AG04450 (cell line): ENCODE measurements around the gene MMD. TPM values are rescaled to one million over a fixed set of nuclear protein-coding genes. Genes with fewer than 3 reads are reported as not detected.
A peak's percentile ranks its signal among the peaks of the same experiment; 100 is the strongest.
"Not testable (repeated sequence)": the region's sequence is repeated elsewhere in the genome, so short reads cannot be mapped to it uniquely, and the experiment has no call there.

Source experiments
- CTCF ChIA-PET: fragments of 300-600, 350-600 bp; formaldehyde crosslinking; extraction: SDS; loops from one replicate; lab custom pipeline; 2022; ENCODE audit warnings: antibody characterized with exemption, inconsistent platforms; lab: Charles Lee
- POLR2A ChIA-PET: fragments of 350-600 bp; formaldehyde crosslinking; extraction: SDS; loops from one replicate; lab custom pipeline; 2021; ENCODE audit warnings: antibody characterized with exemption, inconsistent platforms; lab: Yijun Ruan, JAX
- DNase-seq: peaks from one replicate; pipeline ENCODE4 v3.0.0-alpha.2; 2011; ENCODE audit warnings: low read depth, low spot score
- H3K27ac ChIP-seq: one replicate; pipeline ENCODE4 v1.5.1; 2012; ENCODE audit warnings: low read depth, low read length, control low read depth
- H3K27me3 ChIP-seq: one replicate; pipeline ENCODE4 v1.6.0; 2012; ENCODE audit warnings: low read length; ENCODE audit not compliant: control insufficient read depth, insufficient read depth
- H3K4me3 ChIP-seq: 2 replicates; pipeline ENCODE4 v1.5.1; 2011; ENCODE audit warnings: mild to moderate bottlenecking, low read depth, low read length, control low read depth
- H3K9me3 ChIP-seq: 2 replicates; pipeline ENCODE4 v1.5.1; 2012; ENCODE audit warnings: low read length; ENCODE audit not compliant: control insufficient read depth, insufficient read depth
- CTCF ChIP-seq: IDR thresholded peaks from 2 replicates; pipeline ENCODE4 v1.5.1; 2011; ENCODE audit warnings: low read depth, low read length, control low read depth, inconsistent platforms
- polyA plus RNA-seq: library from polyadenylated mRNA; depleted of rRNA; stranded (reverse); fragments of >200 nt; gene quantifications from 2 replicates; pipeline ENCODE4 v1.2.3, GENCODE V29; 2011

Gene MMD
- polyA plus RNA-seq, 1 experiment = 41.6 TPM

- ChIA-PET CTCF (interaction anchor here (1.1 kb wide), 1 partner anchor 91 kb away, joined by 7 read pairs; no protein-coding TSS in a partner anchor), POLR2A (no interaction called here)
- no peak for DNase-seq
- H3K9me3 ChIP-seq = peaks cover 3% of the 10 kb centered on the region; the same call in 1 of the 2 replicates
- H3K27me3 ChIP-seq = no peaks in the 10 kb centered on the region
- H3K27ac ChIP-seq = no peak overlapping the region
- no peak for TF ChIP-seq CTCF
- no peak overlapping the region for H3K4me3 ChIP-seq
Observed at GRCh38 chr17:55423535-55423934, 1.9 kb upstream of the MMD start.

GRCh38 chr17:55422828-55423164, 1.2 kb upstream of the MMD start:
- H3K27me3 ChIP-seq, H3K9me3 ChIP-seq, H3K27ac ChIP-seq, H3K4me3 ChIP-seq, POLR2A ChIA-PET, DNase-seq: not testable (repeated sequence)
- CTCF ChIA-PET = interaction anchor here (0.5 to 1.1 kb wide), 2 partner anchors 11 to 92 kb away, joined by 3 to 7 read pairs; no protein-coding TSS in a partner anchor

- Histone ChIP-seq H3K27me3 (no peaks in the 10 kb centered on the region), H3K9me3 (peaks cover 3% of the 10 kb centered on the region; the same call in 1 of the 2 replicates), H3K4me3 (peak overlapping the region; percentile 92), H3K27ac (peak overlapping the region; percentile 24)
- no peak for TF ChIP-seq CTCF
- POLR2A ChIA-PET = interaction anchor here (0.8 to 1.8 kb wide), 4 partner anchors 13 to 1493 kb away, joined by 3 to 10 read pairs (median 4); partner anchors contain the start of gene TRIM25
- DNase-seq = no peak
- CTCF ChIA-PET = interaction anchor here (1.9 to 2.2 kb wide), 2 partner anchors 13 to 93 kb away, joined by 6 to 10 read pairs; no protein-coding TSS in a partner anchor
Observed at GRCh38 chr17:55420776-55421178, 858 bp downstream of the MMD start.

GRCh38 chr17:55420067-55420775, 1.4 kb downstream of the MMD start:
- TF ChIP-seq CTCF = no peak
- POLR2A ChIA-PET = interaction anchor here (1.6 to 1.8 kb wide), 3 partner anchors 13 to 35 kb away, joined by 4 to 10 read pairs (median 4); no protein-coding TSS in a partner anchor
- H3K27ac ChIP-seq = peak overlapping the region; percentile 24
- H3K27me3 ChIP-seq = no peaks in the 10 kb centered on the region
- H3K4me3 ChIP-seq = peak overlapping the region; percentile 92
- H3K9me3 ChIP-seq = peaks cover 3% of the 10 kb centered on the region; the same call in 1 of the 2 replicates
- CTCF ChIA-PET = interaction anchor here (1.9 to 2.2 kb wide), 2 partner anchors 14 to 93 kb away, joined by 6 to 10 read pairs; no protein-coding TSS in a partner anchor
- DNase-seq = no peak

- peaks cover 3% of the 10 kb centered on the region; the same call in 1 of the 2 replicates for H3K9me3 ChIP-seq
- no peak for DNase-seq
- TF ChIP-seq CTCF = no peak
- no peak overlapping the region for H3K4me3 ChIP-seq
- POLR2A ChIA-PET = no interaction called here
- CTCF ChIA-PET = interaction anchor here (1.4 to 3.6 kb wide), 2 partner anchors 96 to 97 kb away, joined by 3 to 22 read pairs; no protein-coding TSS in a partner anchor
- no peaks in the 10 kb centered on the region for H3K27me3 ChIP-seq
- H3K27ac ChIP-seq = no peak overlapping the region
Observed at GRCh38 chr17:55418369-55419268, 3.0 kb downstream of the MMD start.
